Panc1 (cell line): Measurements from ENCODE around the gene COG3. TPM values are rescaled to one million over a fixed set of nuclear protein-coding genes. Genes with fewer than 3 reads are reported as not detected.

Experiments
- ATAC-seq: fragments of 200-7000 bp; cut with Tn5 transposase; 2 replicates; pipeline ENCODE4 v1.9.1; 2020; ENCODE audit warnings: mild to moderate bottlenecking, moderate library complexity
- BruUV-seq: library from RNA; stranded (reverse); fragments of 400-500 nt; replicated peaks from 2 replicates; lab custom pipeline; 2021; lab: Mats Ljungman, UMichigan
- CTCF ChIA-PET: fragments of 300-600 bp; sonication (Branson Sonifier 250); formaldehyde crosslinking; loops from one replicate; lab custom pipeline; 2022; ENCODE audit warnings: antibody characterized with exemption; lab: Charles Lee
- POLR2A ChIA-PET: fragments of 300-600 bp; sonication (Branson Sonifier 250); formaldehyde crosslinking; loops from one replicate; lab custom pipeline; 2022; ENCODE audit warnings: antibody characterized with exemption; lab: Charles Lee
- DNase-seq: peaks from one replicate; pipeline ENCODE4 v3.0.0-alpha.2; 2010; ENCODE audit warnings: low read depth, low spot score
- H3K27ac ChIP-seq: 2 replicates; pipeline ENCODE4 v1.5.1; 2011; ENCODE audit warnings: mild to moderate bottlenecking, low read length, inconsistent platforms
- H3K27me3 ChIP-seq: fragments of 200-500 bp; sonication (Bioruptor generic); 2 replicates; pipeline ENCODE4 v1.6.0; 2014; ENCODE audit warnings: low read length, inconsistent platforms; ENCODE audit not compliant: control insufficient read depth, insufficient read depth
- H3K36me3 ChIP-seq: fragments of 200-500 bp; sonication (Bioruptor generic); 2 replicates; pipeline ENCODE4 v1.5.1; 2014; ENCODE audit warnings: inconsistent platforms, mild to moderate bottlenecking, low read length, moderate library complexity; ENCODE audit not compliant: control insufficient read depth, insufficient read depth
- H3K4me1 ChIP-seq: 2 replicates; pipeline ENCODE4 v1.5.1; 2011; ENCODE audit warnings: inconsistent platforms, mild to moderate bottlenecking, low read length, moderate library complexity; ENCODE audit not compliant: control insufficient read depth, insufficient read depth
- H3K4me3 ChIP-seq, 2 experiments: 2 replicates each; pipeline ENCODE4 v1.5.1; 2011 to 2012; ENCODE audit warnings: low read depth in 2 of 2, low read length in 2 of 2, mild to moderate bottlenecking in 2 of 2, inconsistent platforms in 1 of 2, moderate library complexity in 1 of 2
- H3K9me3 ChIP-seq: fragments of 200-500 bp; sonication (Bioruptor generic); 2 replicates; pipeline ENCODE4 v1.5.1; 2014; ENCODE audit warnings: low read depth, mild to moderate bottlenecking, inconsistent platforms, low read length, moderate library complexity; ENCODE audit not compliant: control insufficient read depth, insufficient read depth
- POLR2AphosphoS5 ChIP-seq: IDR thresholded peaks from 2 replicates; pipeline ENCODE4 v1.6.1; 2012; ENCODE audit warnings: mild to moderate bottlenecking, low read depth, low read length, moderate library complexity
- REST ChIP-seq, 2 experiments: IDR thresholded peaks; 2 replicates each; pipeline ENCODE4 v1.6.1; 2011 to 2012; ENCODE audit warnings: low read depth in 2 of 2, control low read depth in 1 of 2, low read length in 1 of 2, mild to moderate bottlenecking in 1 of 2, moderate library complexity in 1 of 2; ENCODE audit not compliant: insufficient read depth in 1 of 2
- SIN3A ChIP-seq: IDR thresholded peaks from 2 replicates; pipeline ENCODE4 v1.6.1; 2012; ENCODE audit warnings: low read depth, mild to moderate bottlenecking, low read length, moderate library complexity, borderline replicate concordance; ENCODE audit not compliant: insufficient read depth
- TCF7L2 ChIP-seq: IDR thresholded peaks from 2 replicates; pipeline ENCODE4 v1.6.1; 2011; ENCODE audit warnings: mild to moderate bottlenecking, low read depth, low read length, inconsistent platforms
- in situ Hi-C: cut with HindIII; loops from 2 replicates; pipeline ENCODE4 v1.10.0; 2016; ENCODE audit warnings: low sequenced_read_pairs, low pct_unique_long_range_greater_than_20kb
- intact Hi-C: fragments of 100-400 bp; cut with micrococcal nuclease; formaldehyde crosslinking; loops from one replicate; pipeline ENCODE4 v1.10.0; 2022; ENCODE audit not compliant: unreplicated experiment
- total RNA-seq: library from RNA; stranded (reverse); gene quantifications from one replicate; pipeline ENCODE4 v1.2.1, GENCODE V29; 2021; ENCODE audit not compliant: unreplicated experiment
- TF ChIP-seq, protein P1 (sequence below): fragments of 450-650 bp; IDR thresholded peaks from 2 replicates; pipeline ENCODE4 v1.5.1; 2017; ENCODE audit warnings: mild to moderate bottlenecking

The COG3 gene
- total RNA-seq, 1 experiment from 2014 or later: 13.6 TPM

DNA sequence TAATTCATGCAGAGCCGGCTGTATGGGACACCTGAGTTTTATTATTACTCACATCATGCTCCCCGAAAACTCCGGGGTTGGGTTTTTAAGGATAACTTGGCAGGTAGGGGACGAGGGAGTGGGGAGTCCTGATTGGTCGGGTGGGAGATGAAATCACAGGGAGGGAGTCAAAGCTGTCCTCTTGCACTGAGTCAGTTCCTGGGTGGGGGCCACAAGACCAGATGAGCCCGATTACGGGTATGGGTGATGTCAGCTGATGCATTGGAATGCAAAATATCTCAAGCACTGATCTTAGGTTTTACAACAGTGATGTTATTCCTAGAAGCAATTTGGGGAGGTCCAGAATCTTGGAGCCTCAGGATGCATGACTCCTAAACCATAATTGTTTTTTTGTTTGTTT is 18.6 kb upstream of the COG3 start:
- no peak overlapping the region for H3K27ac ChIP-seq
- no peaks in the 10 kb centered on the region for H3K27me3 ChIP-seq
- H3K4me3 ChIP-seq: no peak overlapping the region
- TF ChIP-seq, protein P1, sequence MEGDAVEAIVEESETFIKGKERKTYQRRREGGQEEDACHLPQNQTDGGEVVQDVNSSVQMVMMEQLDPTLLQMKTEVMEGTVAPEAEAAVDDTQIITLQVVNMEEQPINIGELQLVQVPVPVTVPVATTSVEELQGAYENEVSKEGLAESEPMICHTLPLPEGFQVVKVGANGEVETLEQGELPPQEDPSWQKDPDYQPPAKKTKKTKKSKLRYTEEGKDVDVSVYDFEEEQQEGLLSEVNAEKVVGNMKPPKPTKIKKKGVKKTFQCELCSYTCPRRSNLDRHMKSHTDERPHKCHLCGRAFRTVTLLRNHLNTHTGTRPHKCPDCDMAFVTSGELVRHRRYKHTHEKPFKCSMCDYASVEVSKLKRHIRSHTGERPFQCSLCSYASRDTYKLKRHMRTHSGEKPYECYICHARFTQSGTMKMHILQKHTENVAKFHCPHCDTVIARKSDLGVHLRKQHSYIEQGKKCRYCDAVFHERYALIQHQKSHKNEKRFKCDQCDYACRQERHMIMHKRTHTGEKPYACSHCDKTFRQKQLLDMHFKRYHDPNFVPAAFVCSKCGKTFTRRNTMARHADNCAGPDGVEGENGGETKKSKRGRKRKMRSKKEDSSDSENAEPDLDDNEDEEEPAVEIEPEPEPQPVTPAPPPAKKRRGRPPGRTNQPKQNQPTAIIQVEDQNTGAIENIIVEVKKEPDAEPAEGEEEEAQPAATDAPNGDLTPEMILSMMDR: no peak
- TF ChIP-seq POLR2AphosphoS5 (no peak), TCF7L2 (no peak), REST (IDR thresholded peaks at IDR 0.05; ENCODE audit: insufficient read depth in 1 of 2, low read depth in 2 of 2, low read length in 1 of 2) (no peak), SIN3A (no peak)
- BruUV-seq: no TSS peak
- no peak for DNase-seq
- ChIA-PET CTCF (no interaction called here), POLR2A (no interaction called here)
- H3K9me3 ChIP-seq: no peaks in the 10 kb centered on the region
- no peaks in the 10 kb centered on the region for H3K36me3 ChIP-seq
- no peaks in the 10 kb centered on the region for H3K4me1 ChIP-seq
- in situ Hi-C loops (no loop called here), intact Hi-C loops (no loop called here)
- no peak for ATAC-seq

DNA sequence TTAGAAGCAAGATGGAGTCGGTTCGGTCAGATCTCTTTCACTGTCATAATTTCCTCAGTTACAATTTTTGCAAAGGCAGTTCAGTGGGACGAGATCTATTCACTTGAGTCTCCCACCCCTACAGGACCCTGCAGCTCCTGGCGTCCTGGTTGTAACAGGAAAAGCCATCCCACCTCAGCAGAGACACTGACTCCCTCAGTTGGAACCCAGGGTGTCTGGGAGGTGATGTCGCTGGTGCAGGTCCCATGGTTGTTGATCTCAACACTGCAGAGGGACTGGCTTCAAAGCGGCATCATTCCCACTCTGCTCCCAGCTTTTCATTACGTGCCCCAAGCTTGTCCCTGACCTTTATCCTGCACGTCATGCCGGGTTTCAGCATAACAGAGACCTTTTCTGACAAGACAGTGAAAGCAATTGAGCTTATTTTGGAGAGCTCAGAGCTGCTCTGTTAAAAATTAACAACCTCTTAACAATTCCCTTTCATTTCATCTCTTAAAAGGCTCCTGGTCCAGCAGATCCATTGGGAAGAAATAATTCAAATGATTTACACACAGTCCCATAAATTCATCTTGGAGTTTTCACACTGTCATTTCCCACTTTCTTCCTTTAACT is 17.6 kb upstream of the COG3 start:
- no peak for ATAC-seq
- Histone ChIP-seq H3K4me3 (no peak overlapping the region), H3K27me3 (no peaks in the 10 kb centered on the region), H3K36me3 (no peaks in the 10 kb centered on the region), H3K4me1 (no peaks in the 10 kb centered on the region), H3K9me3 (no peaks in the 10 kb centered on the region), H3K27ac (no peak overlapping the region)
- TF ChIP-seq REST (IDR thresholded peaks at IDR 0.05; ENCODE audit: insufficient read depth in 1 of 2, low read depth in 2 of 2, low read length in 1 of 2) (no peak), SIN3A (no peak), TCF7L2 (no peak), POLR2AphosphoS5 (no peak)
- TF ChIP-seq, protein P1: no peak
- DNase-seq: no peak
- ChIA-PET CTCF (no interaction called here), POLR2A (no interaction called here)
- intact Hi-C loops (no loop called here), in situ Hi-C loops (no loop called here)
- BruUV-seq: no TSS peak
